Pulmonary artery endothelial cell (primary cell): ENCODE measurements around the gene PRSS23. TPM values are rescaled to one million over a fixed set of nuclear protein-coding genes. Genes with fewer than 3 reads are reported as not detected.
"Not testable (repeated sequence)": the region's sequence is repeated elsewhere in the genome, so short reads cannot be mapped to it uniquely, and the experiment has no call there.

Source experiments
- DNase-seq: peaks from one replicate; pipeline ENCODE4 v3.0.0-alpha.2; 2011; ENCODE audit warnings: low read depth, low spot score
- total RNA-seq: library from RNA; depleted of rRNA; stranded (reverse); fragments of >200 nt; gene quantifications from 2 replicates; pipeline ENCODE4 v1.2.3, GENCODE V29; 2014

PRSS23 gene, protein sequence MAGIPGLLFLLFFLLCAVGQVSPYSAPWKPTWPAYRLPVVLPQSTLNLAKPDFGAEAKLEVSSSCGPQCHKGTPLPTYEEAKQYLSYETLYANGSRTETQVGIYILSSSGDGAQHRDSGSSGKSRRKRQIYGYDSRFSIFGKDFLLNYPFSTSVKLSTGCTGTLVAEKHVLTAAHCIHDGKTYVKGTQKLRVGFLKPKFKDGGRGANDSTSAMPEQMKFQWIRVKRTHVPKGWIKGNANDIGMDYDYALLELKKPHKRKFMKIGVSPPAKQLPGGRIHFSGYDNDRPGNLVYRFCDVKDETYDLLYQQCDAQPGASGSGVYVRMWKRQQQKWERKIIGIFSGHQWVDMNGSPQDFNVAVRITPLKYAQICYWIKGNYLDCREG
- total RNA-seq: 426 and 600 TPM in 2 replicates

DNA sequence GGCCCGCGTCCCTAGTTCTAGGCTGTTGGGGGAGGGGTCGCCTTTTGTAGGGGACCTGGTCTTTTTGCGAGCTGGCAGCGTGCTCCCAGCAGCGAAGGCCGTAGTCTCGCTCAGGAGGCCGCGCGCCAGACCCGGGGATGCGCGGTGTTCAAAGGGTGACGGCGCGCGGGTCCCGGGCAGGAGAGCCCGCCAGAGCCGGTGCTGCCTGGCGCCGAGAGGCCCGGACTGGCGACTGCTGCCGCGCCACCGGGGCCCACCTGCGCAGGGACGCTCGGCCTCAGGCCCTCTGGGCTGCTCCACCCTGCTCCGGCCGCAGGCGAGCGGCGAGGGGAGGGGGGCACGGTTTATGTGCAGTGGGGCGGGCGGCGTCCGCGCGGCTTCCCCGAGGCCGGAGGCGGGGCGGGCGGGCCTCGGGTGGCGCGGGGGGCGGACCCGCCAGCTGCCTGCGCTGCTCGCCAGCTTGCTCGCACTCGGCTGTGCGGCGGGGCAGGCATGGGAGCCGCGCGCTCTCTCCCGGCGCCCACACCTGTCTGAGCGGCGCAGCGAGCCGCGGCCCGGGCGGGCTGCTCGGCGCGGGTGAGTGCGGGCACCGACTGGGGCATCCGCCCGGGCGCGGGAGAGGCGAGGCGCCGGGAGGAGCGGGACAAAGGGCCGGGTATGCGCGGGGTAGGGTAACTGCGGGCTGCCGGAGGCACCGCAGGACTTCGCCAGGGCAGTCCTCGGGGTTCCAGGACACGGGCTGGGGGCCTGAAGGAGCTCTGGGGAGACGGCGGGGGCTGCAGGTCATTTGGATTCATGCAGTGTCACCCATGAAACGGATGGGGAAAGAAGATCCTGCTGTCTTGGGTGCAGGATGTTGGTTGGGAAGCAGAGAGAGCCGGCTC is at the start of gene PRSS23:
Gene PRSS23, plus strand, starts transcription at position 467 of the 884 bp plus-strand sequence. CDS start 7,102 bp downstream, outside the sequence.
- no peak for DNase-seq

DNA sequence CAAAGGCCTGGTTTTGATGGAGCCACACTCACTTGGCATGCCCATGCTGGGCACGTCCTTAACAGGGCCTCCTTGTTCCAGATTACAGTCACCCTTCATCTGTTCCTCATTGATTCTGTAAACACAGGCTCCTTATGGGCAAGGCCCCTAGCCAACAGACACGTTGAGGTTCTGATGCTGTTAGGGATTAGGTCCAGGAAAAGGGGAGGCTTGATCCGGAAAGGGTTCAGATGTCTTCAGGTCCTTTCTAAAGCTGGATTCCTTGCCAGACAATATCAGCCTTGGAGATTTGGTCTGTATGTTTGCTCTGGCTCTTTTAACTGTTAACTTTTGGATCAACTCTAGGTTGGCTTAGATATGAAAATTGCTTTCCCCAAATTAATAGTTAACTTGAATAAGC is 46.9 kb upstream of the PRSS23 start:
- DNase-seq: no peak

GRCh38 chr11:86755146-86755545 is 45.2 kb upstream of the PRSS23 start:
- DNase-seq: no peak

GRCh38 chr11:86758171-86758570 is 42.2 kb upstream of the PRSS23 start:
- no peak for DNase-seq

- DNase-seq: no peak
These were observed 39.8 kb upstream of the PRSS23 start for GRCh38 chr11:86760577-86760976.

DNA sequence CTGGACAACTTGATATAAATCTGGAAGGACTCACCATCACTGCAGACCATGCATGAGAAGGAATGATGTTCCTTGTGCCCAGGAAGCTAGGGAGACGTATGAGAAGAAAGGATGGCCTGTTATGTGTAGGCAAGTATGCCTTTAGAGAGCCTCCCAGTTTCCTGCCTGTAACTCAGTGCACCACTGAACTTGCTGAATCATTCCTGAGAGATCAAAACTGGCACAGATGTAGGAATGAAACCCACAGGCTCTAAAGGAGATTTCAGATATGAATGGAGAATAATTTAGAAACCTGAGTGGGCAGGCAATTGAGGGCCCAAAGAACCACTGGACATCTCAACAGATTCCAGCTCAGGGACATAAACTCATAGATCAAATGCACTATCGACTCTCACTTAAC is 38.4 kb upstream of the PRSS23 start:
- DNase-seq: no peak

GRCh38 chr11:86765203-86765602 is 35.1 kb upstream of the PRSS23 start:
- DNase-seq: no peak

GRCh38 chr11:86765878-86766277 is 34.5 kb upstream of the PRSS23 start:
- no peak for DNase-seq

DNA sequence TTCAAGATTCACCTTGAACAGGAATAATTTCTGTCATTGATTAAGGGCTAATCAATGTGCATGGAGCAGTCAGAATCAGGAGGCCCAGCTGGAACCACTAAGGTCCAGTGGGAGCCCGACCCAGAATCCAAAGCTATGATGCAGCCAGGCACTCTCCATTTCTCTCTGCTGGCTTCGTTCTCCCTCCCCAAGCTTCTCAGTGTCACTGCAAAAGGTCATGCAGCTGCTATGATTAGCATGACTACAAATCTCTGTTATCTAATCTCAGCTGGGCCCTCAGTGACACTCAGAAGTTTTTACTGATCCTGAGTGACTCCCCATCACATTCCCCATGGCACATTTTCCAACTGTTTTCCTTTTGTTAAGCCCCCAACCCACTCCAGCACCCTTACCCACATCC is 31.1 kb upstream of the PRSS23 start:
- DNase-seq: no peak

DNA sequence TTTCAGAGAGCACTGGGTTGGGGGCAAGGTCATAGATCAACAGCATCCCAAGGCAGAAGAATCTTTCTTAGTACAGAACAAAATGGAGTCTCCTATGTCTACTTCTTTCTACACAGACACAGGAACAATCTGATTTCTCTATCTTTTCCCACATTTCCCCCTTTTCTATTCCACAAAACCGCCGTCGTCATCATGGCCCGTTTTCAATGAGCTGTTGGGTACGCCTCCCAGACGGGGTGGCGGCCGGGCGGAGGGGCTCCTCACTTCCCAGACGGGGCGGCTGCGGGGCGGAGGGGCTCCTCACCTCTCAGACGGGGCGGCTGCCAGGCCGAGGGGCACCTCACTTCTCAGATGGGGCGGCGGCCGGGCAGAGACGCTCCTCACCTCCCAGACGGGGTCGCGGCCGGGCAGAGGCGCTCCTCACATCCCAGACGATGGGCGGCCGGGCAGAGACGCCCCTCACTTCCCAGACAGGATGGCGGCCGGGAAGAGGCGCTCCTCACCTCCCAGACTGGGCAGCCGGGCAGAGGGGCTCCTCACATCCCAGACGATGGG is 29.8 kb upstream of the PRSS23 start:
- DNase-seq: not testable (repeated sequence)

GRCh38 chr11:86772999-86773398 is 27.3 kb upstream of the PRSS23 start:
- no peak for DNase-seq

GRCh38 chr11:86773513-86774252 is 26.7 kb upstream of the PRSS23 start:
- DNase-seq: no peak

GRCh38 chr11:86774417-86774816 is 25.9 kb upstream of the PRSS23 start:
- DNase-seq: no peak

- DNase-seq: no peak
These were observed 25.0 kb upstream of the PRSS23 start for GRCh38 chr11:86775361-86775760.

- no peak for DNase-seq
These were observed 18.8 kb upstream of the PRSS23 start for GRCh38 chr11:86781546-86781945.

GRCh38 chr11:86782742-86783141 is 17.6 kb upstream of the PRSS23 start:
- DNase-seq: no peak

- DNase-seq: no peak
These were observed 16.7 kb upstream of the PRSS23 start for GRCh38 chr11:86783661-86784060.

DNA sequence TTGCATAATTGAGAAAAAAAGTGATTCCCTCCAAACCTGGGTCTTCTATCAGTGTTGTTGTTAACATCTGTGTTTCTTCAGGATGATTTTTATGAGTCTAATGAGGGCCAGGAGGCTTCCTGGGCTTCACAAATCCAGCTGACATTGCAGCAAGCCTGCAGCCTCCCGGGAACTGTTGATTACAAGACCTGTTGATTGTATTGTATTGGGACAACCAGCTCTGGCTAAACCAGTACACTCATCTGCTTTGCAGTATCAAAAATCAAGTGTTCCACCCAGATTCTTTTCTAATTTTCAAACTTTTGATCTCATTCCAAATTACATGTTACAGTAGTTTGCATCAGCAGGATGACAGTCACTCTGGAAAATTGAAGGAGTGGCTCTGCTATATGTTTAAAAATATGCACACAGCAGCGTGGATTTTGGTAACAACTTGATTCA is 16.1 kb upstream of the PRSS23 start:
- DNase-seq: no peak

- DNase-seq: no peak
These were observed 14.8 kb upstream of the PRSS23 start for GRCh38 chr11:86785576-86785975.

DNA sequence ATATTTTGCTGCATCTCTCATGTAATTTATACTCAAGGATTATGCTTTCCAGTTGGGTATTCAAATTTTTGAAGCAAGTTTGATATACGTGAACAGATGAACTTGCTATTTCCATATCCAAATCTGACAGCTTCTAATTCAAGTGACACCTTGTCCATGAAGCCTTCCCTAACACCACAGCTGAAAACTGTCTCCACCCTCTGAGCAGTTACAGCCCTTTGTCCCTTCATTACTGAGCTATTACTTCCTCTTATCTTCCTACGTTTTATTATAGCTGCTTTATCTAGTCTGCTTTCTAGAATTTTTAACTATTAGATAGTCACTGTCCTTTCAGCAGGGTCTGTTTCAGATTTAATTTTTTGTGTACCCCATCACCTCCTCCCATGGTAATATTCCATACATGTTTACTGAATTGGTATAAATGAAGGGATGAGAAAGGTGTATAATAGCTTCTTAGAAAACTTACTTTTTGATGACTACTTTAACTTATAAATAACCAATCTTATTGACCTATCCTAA is 13.3 kb upstream of the PRSS23 start:
- no peak for DNase-seq

GRCh38 chr11:86787656-86788055 is 12.7 kb upstream of the PRSS23 start:
- no peak for DNase-seq
